Common myeloid progenitor, CD34-positive (primary cell): ENCODE data around the gene DNASE1L3.

Source experiments
- CTCF ChIA-PET: fragments of 350-600 bp; sonication (Branson Sonifier 250); formaldehyde crosslinking; loops from one replicate; lab custom pipeline; 2021; ENCODE audit warnings: antibody characterized with exemption; lab: Charles Lee
- POLR2A ChIA-PET: fragments of 350-600 bp; sonication (Branson Sonifier 250); formaldehyde crosslinking; loops from one replicate; lab custom pipeline; 2021; ENCODE audit warnings: antibody characterized with exemption; lab: Charles Lee
- DNase-seq, 3 donors: peaks; one replicate each; pipeline versions ENCODE4 v3.0.0 to v3.0.0-alpha.2; 2013
- H3K27ac ChIP-seq, 2 experiments: 1 replicate in 1 of 2; 2 replicates in 1 of 2; pipeline ENCODE4 v1.7.0; 2013; ENCODE audit warnings: inconsistent platforms in 2 of 2, low read length in 2 of 2, mild to moderate bottlenecking in 2 of 2, low read depth in 1 of 2, moderate library complexity in 1 of 2; ENCODE audit not compliant: severe bottlenecking in 2 of 2, insufficient read depth in 1 of 2, poor library complexity in 1 of 2
- H3K27me3 ChIP-seq, 5 experiments: replicated peaks in 2 of 5; 1 replicate in 3 of 5; 2 replicates in 2 of 5; pipeline versions ENCODE4 v1.6.1 to v1.7.0; 2013; ENCODE audit warnings: low read length in 4 of 5, mild to moderate bottlenecking in 2 of 5, moderate library complexity in 2 of 5, inconsistent platforms in 1 of 5; ENCODE audit not compliant: insufficient read depth in 5 of 5, control insufficient read depth in 4 of 5
- H3K36me3 ChIP-seq, 4 experiments: 1 replicate in 2 of 4; 2 replicates in 2 of 4; pipeline versions ENCODE4 v1.6.1 to v1.7.0; 2013; ENCODE audit warnings: low read length in 3 of 4, control low read depth in 1 of 4, mild to moderate bottlenecking in 1 of 4; ENCODE audit not compliant: control insufficient read depth in 4 of 4, insufficient read depth in 4 of 4
- H3K4me1 ChIP-seq, 4 experiments: 1 replicate in 3 of 4; 2 replicates in 1 of 4; pipeline versions ENCODE4 v1.6.1 to v1.7.1; 2013; ENCODE audit warnings: low read length in 3 of 4, mild to moderate bottlenecking in 3 of 4, control low read depth in 1 of 4, inconsistent platforms in 1 of 4, moderate library complexity in 1 of 4; ENCODE audit not compliant: control insufficient read depth in 4 of 4, insufficient read depth in 4 of 4; ENCODE audit errors: control extremely low read depth in 1 of 4
- H3K4me3 ChIP-seq, 7 experiments: 1 replicate in 4 of 7; 2 replicates in 3 of 7; pipeline versions ENCODE4 v1.5.1 to v1.7.0; 2013; ENCODE audit warnings: mild to moderate bottlenecking in 7 of 7, low read length in 6 of 7, moderate library complexity in 6 of 7, inconsistent platforms in 2 of 7, low read depth in 2 of 7, control low read depth in 1 of 7; ENCODE audit not compliant: insufficient read depth in 4 of 7, control insufficient read depth in 1 of 7; ENCODE audit errors: extremely low read depth in 1 of 7
- H3K9me3 ChIP-seq, 5 experiments: 1 replicate in 4 of 5; 2 replicates in 1 of 5; pipeline versions ENCODE4 v1.6.1 to v1.7.1; 2013; ENCODE audit warnings: low read length in 4 of 5, mild to moderate bottlenecking in 2 of 5, inconsistent platforms in 1 of 5, low read depth in 1 of 5, moderate library complexity in 1 of 5; ENCODE audit not compliant: control insufficient read depth in 4 of 5, insufficient read depth in 2 of 5; ENCODE audit errors: control extremely low read depth in 1 of 5
- WGBS: methylation state at CpG from one replicate; pipeline ENCODE4 v1.1.5; 2013; ENCODE audit not compliant: insufficient coverage; 5-methylcytosine and 5-hydroxymethylcytosine counted together

The DNASE1L3 gene

GRCh38 chr3:58155838-58156237, 54.9 kb downstream of the DNASE1L3 start:
- H3K36me3 ChIP-seq = peaks cover 26 to 82% (median 34%) of the 10 kb centered on the region in 4 experiments
- H3K4me3 ChIP-seq = no peak overlapping the region
- no peaks in the 10 kb centered on the region for H3K27me3 ChIP-seq
- DNase-seq = no peak
- H3K9me3 ChIP-seq = no peaks in the 10 kb centered on the region
- ChIA-PET CTCF (interaction anchor here (1.3 kb wide), 1 partner anchor 11 kb away, joined by 5 read pairs; no protein-coding TSS in a partner anchor), POLR2A (no interaction called here)
- no peak overlapping the region for H3K27ac ChIP-seq
- no peaks in the 10 kb centered on the region for H3K4me1 ChIP-seq
- WGBS = over 99% methylated on average over 10 of the region's 10 CpGs

DNA sequence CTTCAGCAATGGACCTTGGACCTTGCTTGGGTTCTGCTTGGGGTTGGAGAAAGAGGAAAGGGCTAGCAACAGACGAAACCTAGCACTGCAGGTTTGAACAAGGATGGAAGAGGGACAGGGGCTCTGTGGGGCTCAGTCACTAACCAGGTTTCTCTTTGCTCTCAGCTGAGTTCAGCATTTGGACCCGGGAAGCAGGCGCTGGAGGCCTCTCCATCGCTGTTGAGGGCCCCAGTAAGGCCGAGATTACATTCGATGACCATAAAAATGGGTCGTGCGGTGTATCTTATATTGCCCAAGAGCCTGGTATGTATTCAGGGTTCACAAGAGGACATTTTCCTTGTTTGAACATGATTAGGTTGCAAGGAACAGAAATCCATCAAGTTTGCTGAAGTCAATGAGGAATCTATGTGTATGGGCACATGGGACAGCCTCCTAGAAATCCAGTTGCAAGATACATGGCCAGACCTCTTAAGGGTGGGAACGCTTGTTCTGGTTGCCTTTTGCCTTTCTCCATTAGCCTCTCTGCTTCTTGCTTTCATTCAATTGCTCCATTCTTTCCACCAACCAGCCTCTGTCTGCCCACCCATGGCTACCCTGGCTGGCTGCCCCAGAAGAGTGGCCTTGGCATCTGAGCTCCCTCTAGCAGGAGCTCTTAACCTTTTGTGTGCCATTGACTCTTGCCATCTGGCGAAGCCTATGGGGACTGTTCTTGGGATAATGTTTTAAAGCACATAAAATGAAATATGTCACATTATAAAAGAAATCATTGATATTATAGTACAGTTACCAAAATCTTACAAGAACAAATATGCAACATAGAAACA, 55.9 kb downstream of the DNASE1L3 start:
- H3K27me3 ChIP-seq = no peaks in the 10 kb centered on the region
- no peak overlapping the region for H3K4me3 ChIP-seq
- no peaks in the 10 kb centered on the region for H3K4me1 ChIP-seq
- WGBS = 98% methylated on average over 9 of the region's 10 CpGs
- no peak overlapping the region for H3K27ac ChIP-seq
- peaks cover 24 to 86% (median 36%) of the 10 kb centered on the region in 4 experiments for H3K36me3 ChIP-seq
- ChIA-PET CTCF (interaction anchor here (1.0 to 1.1 kb wide), 2 partner anchors 134 to 157 kb away, joined by 3 to 4 read pairs; no protein-coding TSS in a partner anchor), POLR2A (no interaction called here)
- H3K9me3 ChIP-seq = no peaks in the 10 kb centered on the region
- DNase-seq = no peak

DNA sequence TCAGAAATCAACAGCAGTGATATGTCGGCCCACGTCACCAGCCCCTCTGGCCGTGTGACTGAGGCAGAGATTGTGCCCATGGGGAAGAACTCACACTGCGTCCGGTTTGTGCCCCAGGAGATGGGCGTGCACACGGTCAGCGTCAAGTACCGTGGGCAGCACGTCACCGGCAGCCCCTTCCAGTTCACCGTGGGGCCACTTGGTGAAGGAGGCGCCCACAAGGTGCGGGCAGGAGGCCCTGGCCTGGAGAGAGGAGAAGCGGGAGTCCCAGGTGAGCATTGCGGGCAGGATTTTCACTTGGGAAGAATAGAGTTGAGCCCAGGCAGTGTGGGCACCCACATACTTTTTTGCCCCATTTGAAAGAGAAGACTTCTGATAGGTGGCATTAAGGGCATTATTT, 57.4 kb downstream of the DNASE1L3 start:
- 99% methylated on average over 13 of the region's 16 CpGs for WGBS
- CTCF ChIA-PET = interaction anchor here (0.8 kb wide), 1 partner anchor 24 kb away, joined by 3 read pairs; no protein-coding TSS in a partner anchor
- H3K36me3 ChIP-seq = peaks cover 27 to 91% (median 44%) of the 10 kb centered on the region in 4 experiments

GRCh38 chr3:58152225-58153015, 58.4 kb downstream of the DNASE1L3 start:
- Histone ChIP-seq H3K9me3 (no peaks in the 10 kb centered on the region), H3K27me3 (no peaks in the 10 kb centered on the region), H3K36me3 (peaks cover 32 to 93% (median 49%) of the 10 kb centered on the region in 4 experiments), H3K4me3 (no peak overlapping the region), H3K4me1 (no peaks in the 10 kb centered on the region), H3K27ac (no peak overlapping the region)
- CTCF ChIA-PET = interaction anchor here (0.8 to 1.9 kb wide), 3 partner anchors 10 to 25 kb away, joined by 3 to 4 read pairs (median 3); no protein-coding TSS in a partner anchor
- POLR2A ChIA-PET = interaction anchor here (0.6 kb wide), 1 partner anchor 92 kb away, joined by 3 read pairs; no protein-coding TSS in a partner anchor
- WGBS = 92% methylated on average over 13 of the region's 17 CpGs
- no peak for DNase-seq

More for the DNA sequence above, 57.4 kb downstream of the DNASE1L3 start:
- H3K27me3 ChIP-seq = no peaks in the 10 kb centered on the region
- no peaks in the 10 kb centered on the region for H3K9me3 ChIP-seq
- POLR2A ChIA-PET = no interaction called here
- no peak overlapping the region for H3K27ac ChIP-seq
- H3K4me3 ChIP-seq = no peak overlapping the region
- no peak for DNase-seq
- no peaks in the 10 kb centered on the region for H3K4me1 ChIP-seq

- Histone ChIP-seq H3K36me3 (peaks cover 32 to 93% (median 52%) of the 10 kb centered on the region in 4 experiments), H3K27me3 (no peaks in the 10 kb centered on the region), H3K9me3 (no peaks in the 10 kb centered on the region), H3K27ac (no peak overlapping the region), H3K4me3 (no peak overlapping the region), H3K4me1 (no peaks in the 10 kb centered on the region)
- CTCF ChIA-PET = interaction anchor here (0.6 to 1.9 kb wide), 3 partner anchors 9 to 60 kb away, joined by 3 to 4 read pairs (median 3); no protein-coding TSS in a partner anchor
- 96% methylated on average over 3 of the region's 3 CpGs for WGBS
- POLR2A ChIA-PET = no interaction called here
- DNase-seq = no peak
Observed at GRCh38 chr3:58151637-58152036, 59.1 kb downstream of the DNASE1L3 start.

DNA sequence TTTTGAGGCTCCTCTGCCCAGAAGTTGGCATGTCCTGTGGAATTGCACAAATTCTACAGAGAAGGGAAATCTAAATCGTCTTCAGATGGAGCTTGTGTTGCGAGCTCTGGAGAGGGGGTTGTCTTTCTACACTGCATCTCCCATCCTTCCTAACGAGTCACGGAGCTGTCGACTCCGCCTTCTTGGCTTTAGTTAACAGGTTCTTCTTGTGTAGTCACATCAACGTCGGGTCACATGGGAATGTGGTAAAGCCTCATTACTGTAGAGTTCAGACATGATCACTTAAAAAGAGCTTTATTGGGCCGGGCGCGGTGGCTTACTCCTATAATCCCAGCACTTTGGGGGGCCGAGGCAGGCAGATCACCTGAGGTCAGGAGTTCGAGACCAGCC, 60.0 kb downstream of the DNASE1L3 start:
- Histone ChIP-seq H3K27ac (no peak overlapping the region), H3K4me1 (no peaks in the 10 kb centered on the region), H3K36me3 (peaks cover 33 to 93% (median 49%) of the 10 kb centered on the region in 4 experiments), H3K27me3 (no peaks in the 10 kb centered on the region), H3K9me3 (no peaks in the 10 kb centered on the region), H3K4me3 (no peak overlapping the region)
- POLR2A ChIA-PET = no interaction called here
- 97% methylated on average over 12 of the region's 13 CpGs for WGBS
- DNase-seq = no peak
- CTCF ChIA-PET = no interaction called here
